GM12878 (cell line): ENCODE data around the gene N4BP2. TPM values are rescaled to one million over a fixed set of nuclear protein-coding genes. Genes with fewer than 3 reads are reported as not detected.

ENCODE experiments used
- ATAC-seq: fragments of 200-7000 bp; cut with Tn5 transposase; 3 replicates; pipeline ENCODE4 v1.9.1; 2020; ENCODE audit warnings: mild to moderate bottlenecking, moderate library complexity
- BruUV-seq: library from RNA; stranded (reverse); fragments of 400-500 nt; replicated peaks from 2 replicates; lab custom pipeline; 2021; lab: Mats Ljungman, UMichigan
- CTCF ChIA-PET: fragments of 300-600 bp; sonication (Branson Sonifier 250); formaldehyde crosslinking; extraction: SDS; loops from one replicate; lab custom pipeline; 2021; ENCODE audit warnings: inconsistent platforms; lab: Yijun Ruan, JAX
- POLR2A ChIA-PET: fragments of 350-600 bp; formaldehyde crosslinking; extraction: SDS; loops from one replicate; lab custom pipeline; 2021; ENCODE audit warnings: inconsistent platforms; lab: Charles Lee
- RAD21 ChIA-PET: fragments of 300-600 bp; sonication (Branson Sonifier 250); formaldehyde crosslinking; loops from one replicate; lab custom pipeline; 2023; ENCODE audit warnings: antibody characterized with exemption; ENCODE audit not compliant: unreplicated experiment; lab: Charles Lee
- SMC1A ChIA-PET: fragments of 300-600 bp; sonication (Branson Sonifier 250); formaldehyde crosslinking; loops from one replicate; lab custom pipeline; 2023; ENCODE audit not compliant: unreplicated experiment, uncharacterized antibody; lab: Charles Lee
- DNase-seq: peaks from one replicate; pipeline ENCODE4 v3.0.0-alpha.2; 2011; ENCODE audit warnings: low read depth, low spot score
- FAIRE-seq: peaks from 3 replicates; lab custom pipeline; 2011; peaks lifted over from hg19 to GRCh38; lab: Jason Lieb, UNC
- H2AFZ ChIP-seq: 2 replicates; pipeline ENCODE4 v1.6.0; 2011; ENCODE audit warnings: low read depth, low read length, control low read depth; ENCODE audit not compliant: control insufficient read depth
- H3K27ac ChIP-seq: 2 replicates; pipeline ENCODE4 v1.5.1; 2011; ENCODE audit warnings: control low read depth; ENCODE audit not compliant: control insufficient read depth, insufficient read depth
- H3K27me3 ChIP-seq, 2 experiments: replicated peaks in 1 of 2; 2 replicates each; pipeline versions ENCODE4 v1.6.0 to v1.6.1; 2011; ENCODE audit warnings: low read length in 1 of 2; ENCODE audit not compliant: control insufficient read depth in 2 of 2, insufficient read depth in 2 of 2
- H3K36me3 ChIP-seq, 2 experiments: 2 replicates each; pipeline ENCODE4 v1.5.1; 2011; ENCODE audit warnings: low read length in 1 of 2; ENCODE audit not compliant: control insufficient read depth in 2 of 2, insufficient read depth in 2 of 2
- H3K4me1 ChIP-seq: 2 replicates; pipeline ENCODE4 v1.6.1; 2011; ENCODE audit warnings: mild to moderate bottlenecking, low read length, moderate library complexity, mixed read lengths; ENCODE audit not compliant: control insufficient read depth, insufficient read depth
- H3K4me2 ChIP-seq: 2 replicates; pipeline ENCODE4 v1.6.0; 2011; ENCODE audit warnings: control low read depth; ENCODE audit not compliant: control insufficient read depth, insufficient read depth
- H3K4me3 ChIP-seq: fragments of 200-600 bp; sonication (generic); 2 replicates; pipeline ENCODE4 v1.5.1; 2016
- H3K79me2 ChIP-seq: 2 replicates; pipeline ENCODE4 v1.6.0; 2011; ENCODE audit warnings: low read length; ENCODE audit not compliant: control insufficient read depth, insufficient read depth
- H3K9ac ChIP-seq: 2 replicates; pipeline ENCODE4 v1.8.0; 2011; ENCODE audit warnings: low read length, control low read depth, mixed read lengths; ENCODE audit not compliant: control insufficient read depth, insufficient read depth
- H3K9me3 ChIP-seq: replicated peaks from 3 replicates; pipeline ENCODE4 v1.5.1; 2011; ENCODE audit warnings: mild to moderate bottlenecking, low read length; ENCODE audit not compliant: control insufficient read depth, insufficient read depth
- H4K20me1 ChIP-seq: 2 replicates; pipeline ENCODE4 v1.6.0; 2011; ENCODE audit not compliant: control insufficient read depth, insufficient read depth
- CREM ChIP-seq: IDR thresholded peaks from 2 replicates; pipeline ENCODE4 v1.6.1; 2014; ENCODE audit warnings: antibody characterized with exemption, low read depth
- HSF1 ChIP-seq: fragments of 150-350 bp; IDR thresholded peaks from 2 replicates; pipeline ENCODE4 v1.6.1; 2014; ENCODE audit warnings: mild to moderate bottlenecking, low read depth, low read length
- MAX ChIP-seq: IDR thresholded peaks from 2 replicates; pipeline ENCODE4 v1.6.1; 2012; ENCODE audit warnings: low read depth, low read length, improper control_type of control experiment
- MEF2B ChIP-seq: fragments of 450-650 bp; IDR thresholded peaks from 2 replicates; pipeline ENCODE4 v1.6.1; 2018; ENCODE audit warnings: mild to moderate bottlenecking, moderate library complexity; ENCODE audit not compliant: partially characterized antibody, poor library complexity, severe bottlenecking
- SIN3A ChIP-seq: IDR thresholded peaks from 2 replicates; pipeline ENCODE4 v1.6.1; 2012; ENCODE audit warnings: low read depth, low read length, improper control_type of control experiment
- SPI1 ChIP-seq: IDR thresholded peaks from 2 replicates; pipeline ENCODE4 v1.6.1; 2011; ENCODE audit warnings: low read depth, mild to moderate bottlenecking, low read length, moderate library complexity, borderline replicate concordance; ENCODE audit not compliant: insufficient read depth
- TBL1XR1 ChIP-seq: IDR thresholded peaks from 2 replicates; pipeline ENCODE4 v1.6.1; 2012; ENCODE audit warnings: low read depth, low read length, improper control_type of control experiment
- ZBTB11 ChIP-seq: fragments of 450-650 bp; formaldehyde crosslinking; IDR thresholded peaks from 2 replicates; pipeline ENCODE4 v1.5.0; 2022; ENCODE audit warnings: mild to moderate bottlenecking, missing genetic modification characterization
- ZNF24 ChIP-seq: fragments of 450-650 bp; IDR thresholded peaks from 2 replicates; pipeline ENCODE4 v1.6.1; 2017; ENCODE audit warnings: antibody characterized with exemption, mild to moderate bottlenecking
- ZNF274 ChIP-seq: IDR thresholded peaks from one replicate; pipeline ENCODE4 v1.8.0; 2011; ENCODE audit not compliant: insufficient read length, insufficient read depth
- ZNF687 ChIP-seq: fragments of 450-650 bp; IDR thresholded peaks from 2 replicates; pipeline ENCODE4 v1.6.1; 2017; ENCODE audit warnings: mild to moderate bottlenecking, moderate library complexity
- WGBS: methylation state at CpG from one replicate; pipeline ENCODE4 v1.1.6; 2016; ENCODE audit warnings: low lambda C conversion rate; ENCODE audit not compliant: insufficient replicate concordance, insufficient coverage; ENCODE audit errors: missing lambda C conversion rate; 5-methylcytosine and 5-hydroxymethylcytosine counted together
- in situ Hi-C: fragments of 300-500 bp; cut with MboI; formaldehyde crosslinking; loops from 9 replicates; pipeline ENCODE4 v1.14.3; 2018; ENCODE audit warnings: mixed read lengths
- intact Hi-C: fragments of 100-400 bp; cut with micrococcal nuclease; formaldehyde crosslinking; loops from one replicate; pipeline ENCODE4 v1.14.2; 2022; ENCODE audit not compliant: unreplicated experiment
- polyA plus RNA-seq, 11 experiments: library from polyadenylated mRNA; depleted of rRNA in 4 of 11; unstranded in 6 of 11; stranded (reverse) in 5 of 11; fragments of >200 nt; fragmentation: Nextera tagmentation in 4 of 11; fragmentation: Illumina TruSeq in 1 of 11; extraction: Ambion mirVana in 4 of 11; extraction: Trizol in 1 of 11; gene quantifications; 1 replicate in 1 of 11; 2 replicates in 10 of 11; pipeline versions ENCODE4 v1.2.1 to v1.2.3, GENCODE V29; 2011 to 2016; ENCODE audit warnings: inconsistent platforms in 2 of 11, missing spikeins in 2 of 11, low read depth in 1 of 11
- total RNA-seq, 4 experiments: library from RNA; depleted of rRNA in 3 of 4; stranded (reverse); fragments of >200 nt in 3 of 4; fragmentation: Illumina TruSeq in 1 of 4; extraction: Trizol in 1 of 4; gene quantifications; 2 replicates each; pipeline versions ENCODE4 v1.2.1 to v1.2.3, GENCODE V29; 2013 to 2021

N4BP2 gene
- total and polyA plus RNA-seq, 10 of the 15 experiments (the other 5 are each of a cell fraction or from before 2014, with no cell fraction given): 2.3 to 18.7 (median 10.0) TPM

GRCh38 chr4:40200875-40201801, 144.5 kb downstream of the N4BP2 start:
- POLR2A ChIA-PET: interaction anchor here (1.0 to 14.4 kb wide), 12 partner anchors 6 to 426 kb away, joined by 4 to 214 read pairs (median 10); partner anchors contain the start of gene RHOH
- FAIRE-seq: no peak
- peaks cover 98% of the 10 kb centered on the region for H3K79me2 ChIP-seq
- TF ChIP-seq MEF2B: no peak
- TF ChIP-seq MAX: no peak
- TF ChIP-seq CREM: peak; percentile 58; the same call in 1 of the 2 replicates
- TF ChIP-seq ZNF274: no peak
- no peak; the same call in 1 of the 2 replicates for TF ChIP-seq ZNF687
- TF ChIP-seq ZBTB11: no peak
- TF ChIP-seq SIN3A: peak; percentile 51; the same call in 1 of the 2 replicates
- TF ChIP-seq HSF1: peak; percentile 84; the same call in 1 of the 2 replicates
- TF ChIP-seq ZNF24: 0 out of 2 replicates have a peak, but pooled peaks have one; percentile 28
- TF ChIP-seq SPI1: peak; percentile 39; the same call in 1 of the 2 replicates
- 0 out of 2 replicates have a peak, but pooled peaks have one; percentile 36 for TF ChIP-seq TBL1XR1

More at GRCh38 chr4:40200875-40201801, 144.5 kb downstream of the N4BP2 start:
- peak; percentile 0 for ATAC-seq
- WGBS: under 1% methylated on average over 13 of the region's 13 CpGs
- H3K4me2 ChIP-seq: peak overlapping the region; percentile 75
- DNase-seq: no peak
- H4K20me1 ChIP-seq: no peaks in the 10 kb centered on the region; the same call in 1 of the 2 replicates
- H3K36me3 ChIP-seq: no peaks in the 10 kb centered on the region; a peak in 1 of 4 replicates
- H3K27ac ChIP-seq: peak overlapping the region; percentile 92
- ChIA-PET RAD21 (interaction anchor here (1.1 to 18.0 kb wide), 13 partner anchors 7 to 472 kb away, joined by 3 to 356 read pairs (median 8); no protein-coding TSS in a partner anchor), SMC1A (interaction anchor here (0.9 to 18.3 kb wide), 10 partner anchors 9 to 116 kb away, joined by 3 to 374 read pairs (median 8); no protein-coding TSS in a partner anchor), CTCF (interaction anchor here (0.6 to 1.9 kb wide), 12 partner anchors 13 to 116 kb away, joined by 3 to 17 read pairs (median 4); no protein-coding TSS in a partner anchor)
- H3K4me1 ChIP-seq: peaks cover 11% of the 10 kb centered on the region
- intact Hi-C loops (loop anchor here (1.0 to 2.0 kb wide), 4 partner anchors 14 to 104 kb away; no protein-coding TSS in a partner anchor), in situ Hi-C loops (loop anchor here (5.0 to 10.0 kb wide), 2 partner anchors 106 to 566 kb away; partner anchors contain the start of gene SMIM14)
- H3K9me3 ChIP-seq: no peaks in the 10 kb centered on the region
- no peak overlapping the region for H2AFZ ChIP-seq
- H3K9ac ChIP-seq: peak overlapping the region; percentile 99
- no TSS peak for BruUV-seq
- peak overlapping the region; percentile 88 for H3K4me3 ChIP-seq
- H3K27me3 ChIP-seq: no peaks in the 10 kb centered on the region
